ENCODE results near the gene DCAF16.

DCAF16 gene

DNA sequence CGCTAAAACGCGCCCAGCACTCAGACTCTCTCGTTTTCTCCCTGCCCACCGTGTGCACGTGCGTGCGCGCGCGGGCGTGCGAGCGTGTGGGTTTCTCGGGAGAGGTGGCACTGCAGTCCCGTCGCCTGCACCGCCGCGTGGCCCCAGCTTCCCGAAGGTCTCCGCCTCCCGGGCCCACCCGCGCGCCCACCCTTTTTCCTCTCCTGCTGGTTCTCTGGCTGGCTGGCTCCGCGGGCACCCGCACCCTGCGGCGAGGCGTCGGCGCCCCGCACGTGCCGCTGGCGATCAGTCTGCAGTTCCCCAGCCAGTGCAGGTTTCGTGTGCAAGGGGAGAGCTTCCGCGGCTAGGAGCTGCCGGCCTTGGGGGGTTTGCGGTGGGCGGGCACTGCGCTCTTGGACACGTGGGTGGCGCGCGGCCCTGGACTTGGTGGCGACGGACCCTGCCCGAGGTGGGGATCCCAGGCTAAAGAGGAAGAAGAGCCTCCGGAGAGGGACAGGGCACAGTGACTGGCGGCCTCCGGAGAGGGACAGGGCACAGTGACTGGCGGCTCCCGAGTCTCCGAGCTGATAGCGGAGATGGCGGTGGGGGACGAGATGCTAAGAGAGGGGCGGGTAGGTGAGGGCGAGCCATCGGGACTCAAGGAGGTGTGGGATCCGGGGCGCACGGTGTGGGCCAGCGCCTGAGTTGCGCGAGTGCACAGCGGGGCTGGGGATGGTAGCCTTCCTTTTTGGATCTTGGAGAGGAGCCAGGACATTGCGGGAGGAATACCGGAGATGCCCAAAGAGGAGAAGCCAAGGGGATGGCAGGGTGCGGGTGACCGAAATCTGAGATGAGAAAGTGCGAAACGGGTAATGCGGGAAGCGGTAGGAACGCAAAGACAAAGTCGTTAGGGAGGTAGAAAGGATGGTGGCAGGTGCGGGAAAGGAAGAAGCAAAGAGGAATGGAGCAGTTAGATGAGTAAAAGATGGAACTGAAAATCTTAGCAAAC lies 29.0 kb downstream of the DCAF16 start, which contains the start of gene FAM184B:
TSS of gene FAM184B (minus strand) at position 322 of the 988 bp plus-strand sequence. CDS start 322 bp downstream, outside the sequence.
- Histone ChIP-seq H3K36me3 (ENCODE audit: control insufficient read depth, insufficient read depth, low read length) (no peaks in the 10 kb centered on the region), H3K4me3 (replicated peaks; ENCODE audit: low read depth, low read length) (peak within 1 kb of the TSS; percentile 22), H3K27me3 (replicated peaks; ENCODE audit: control insufficient read depth, insufficient read depth, low read length) (no peaks in the 10 kb centered on the region; the same call in none of the 2 replicates)
- TF ChIP-seq, protein P1, sequence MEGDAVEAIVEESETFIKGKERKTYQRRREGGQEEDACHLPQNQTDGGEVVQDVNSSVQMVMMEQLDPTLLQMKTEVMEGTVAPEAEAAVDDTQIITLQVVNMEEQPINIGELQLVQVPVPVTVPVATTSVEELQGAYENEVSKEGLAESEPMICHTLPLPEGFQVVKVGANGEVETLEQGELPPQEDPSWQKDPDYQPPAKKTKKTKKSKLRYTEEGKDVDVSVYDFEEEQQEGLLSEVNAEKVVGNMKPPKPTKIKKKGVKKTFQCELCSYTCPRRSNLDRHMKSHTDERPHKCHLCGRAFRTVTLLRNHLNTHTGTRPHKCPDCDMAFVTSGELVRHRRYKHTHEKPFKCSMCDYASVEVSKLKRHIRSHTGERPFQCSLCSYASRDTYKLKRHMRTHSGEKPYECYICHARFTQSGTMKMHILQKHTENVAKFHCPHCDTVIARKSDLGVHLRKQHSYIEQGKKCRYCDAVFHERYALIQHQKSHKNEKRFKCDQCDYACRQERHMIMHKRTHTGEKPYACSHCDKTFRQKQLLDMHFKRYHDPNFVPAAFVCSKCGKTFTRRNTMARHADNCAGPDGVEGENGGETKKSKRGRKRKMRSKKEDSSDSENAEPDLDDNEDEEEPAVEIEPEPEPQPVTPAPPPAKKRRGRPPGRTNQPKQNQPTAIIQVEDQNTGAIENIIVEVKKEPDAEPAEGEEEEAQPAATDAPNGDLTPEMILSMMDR (IDR thresholded peaks at IDR 0.05; ENCODE audit: insufficient read depth, low read length, poor library complexity, severe bottlenecking), result no peak
- peak; percentile 7 for DNase-seq (ENCODE audit: extremely low read depth, insufficient read length)

DNA sequence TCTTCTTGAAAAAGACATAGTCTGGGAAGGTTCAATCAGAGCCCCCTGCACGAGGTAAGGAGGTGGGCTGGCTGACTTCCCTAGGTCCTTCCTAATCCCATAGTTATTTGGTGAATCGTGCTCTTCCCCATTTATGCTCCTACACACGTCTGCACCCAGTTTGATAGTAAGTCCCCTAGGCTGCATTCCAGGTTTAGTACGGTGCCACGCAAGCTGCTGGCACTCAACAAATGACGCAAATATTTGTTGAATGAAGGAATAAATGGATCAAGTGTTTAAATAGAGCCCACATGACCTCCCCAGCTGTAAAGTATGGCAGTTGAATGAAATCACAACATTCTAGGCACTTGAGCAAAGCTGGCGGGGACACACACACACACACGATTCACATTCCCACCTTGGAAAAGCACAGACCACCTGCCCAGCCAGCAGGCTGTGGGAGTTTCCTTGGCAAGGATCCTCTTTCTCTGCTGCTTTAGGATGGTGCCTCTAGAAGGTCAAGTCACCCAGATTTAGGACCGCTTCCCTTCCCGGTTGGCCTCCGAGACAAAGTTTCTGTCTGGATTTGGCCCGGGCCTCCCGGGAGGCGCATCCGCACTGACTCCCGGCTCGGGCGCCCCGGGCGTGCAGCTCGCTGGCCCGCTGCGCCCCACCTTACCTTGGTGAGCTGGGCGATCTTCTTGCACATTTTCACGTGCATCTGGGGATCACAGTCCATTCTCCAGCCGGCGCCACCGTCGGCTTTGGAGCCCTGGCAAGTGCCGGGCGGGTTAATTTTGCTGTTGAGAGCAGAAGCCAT lies 29.9 kb downstream of the DCAF16 start:
- Histone ChIP-seq H3K4me3 (replicated peaks; ENCODE audit: low read depth, low read length) (no peak overlapping the region), H3K36me3 (ENCODE audit: control insufficient read depth, insufficient read depth, low read length) (no peaks in the 10 kb centered on the region), H3K27me3 (replicated peaks; ENCODE audit: control insufficient read depth, insufficient read depth, low read length) (no peaks in the 10 kb centered on the region; the same call in none of the 2 replicates)
- TF ChIP-seq, protein P1 (IDR thresholded peaks at IDR 0.05; ENCODE audit: insufficient read depth, low read length, poor library complexity, severe bottlenecking), result no peak
- DNase-seq (ENCODE audit: extremely low read depth, insufficient read length), result no peak

DNA sequence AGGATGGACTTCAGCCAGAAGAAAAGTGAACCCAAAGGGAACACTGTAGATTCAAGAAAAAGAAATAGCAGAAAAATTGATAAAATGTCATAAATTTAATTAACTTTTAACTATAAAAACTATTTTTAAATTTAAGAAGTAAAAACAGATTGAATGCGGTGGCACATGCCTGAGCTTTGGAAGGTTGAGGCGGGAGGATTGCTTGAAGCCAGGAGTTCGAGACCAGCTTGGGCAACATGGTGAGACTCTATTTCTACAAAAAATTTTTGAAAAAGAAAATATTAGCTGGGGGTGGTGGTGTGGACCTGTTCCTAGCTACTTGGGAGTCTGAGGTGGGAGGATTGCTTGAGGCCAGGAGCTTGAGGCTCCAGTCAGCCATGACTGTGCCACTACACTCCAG lies 32.1 kb downstream of the DCAF16 start:
- no peak overlapping the region for H3K4me3 ChIP-seq (replicated peaks; ENCODE audit: low read depth, low read length)
- no peaks in the 10 kb centered on the region; the same call in none of the 2 replicates for H3K27me3 ChIP-seq (replicated peaks; ENCODE audit: control insufficient read depth, insufficient read depth, low read length)
- H3K36me3 ChIP-seq (ENCODE audit: control insufficient read depth, insufficient read depth, low read length), result no peaks in the 10 kb centered on the region
- no peak for DNase-seq (ENCODE audit: extremely low read depth, insufficient read length)
- TF ChIP-seq, protein P1 (IDR thresholded peaks at IDR 0.05; ENCODE audit: insufficient read depth, low read length, poor library complexity, severe bottlenecking), result no peak

DNA sequence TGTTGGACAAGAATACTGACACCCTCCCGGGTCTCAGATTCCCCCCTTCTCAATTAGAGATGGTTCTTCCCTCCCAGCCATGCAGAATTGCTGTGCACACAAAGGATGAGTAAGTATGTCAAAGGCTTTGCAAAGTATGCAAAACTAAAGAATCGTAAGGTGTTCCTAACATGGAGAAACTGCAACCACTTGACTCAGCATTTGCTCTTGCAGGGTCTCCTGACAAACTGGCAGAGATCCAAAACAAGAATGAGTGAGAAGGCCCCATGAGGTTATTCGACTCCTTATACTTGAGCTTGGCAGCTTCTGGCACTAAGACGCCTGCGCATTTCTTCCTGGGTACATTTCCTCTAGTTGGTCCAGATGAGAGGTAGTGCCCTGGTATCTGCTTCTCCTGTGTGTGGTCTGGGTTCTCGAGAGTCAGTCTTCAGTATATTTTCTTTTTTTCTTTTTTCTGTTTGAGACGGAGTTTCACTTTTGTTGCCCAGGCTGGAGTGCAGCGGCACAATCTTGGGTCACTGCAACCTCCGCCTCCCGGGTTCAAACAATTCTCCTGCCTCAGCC lies 37.3 kb downstream of the DCAF16 start:
- TF ChIP-seq, protein P1 (IDR thresholded peaks at IDR 0.05; ENCODE audit: insufficient read depth, low read length, poor library complexity, severe bottlenecking), result no peak
- Histone ChIP-seq H3K27me3 (replicated peaks; ENCODE audit: control insufficient read depth, insufficient read depth, low read length) (no peaks in the 10 kb centered on the region), H3K36me3 (ENCODE audit: control insufficient read depth, insufficient read depth, low read length) (no peaks in the 10 kb centered on the region), H3K4me3 (replicated peaks; ENCODE audit: low read depth, low read length) (no peak overlapping the region)
- DNase-seq (ENCODE audit: extremely low read depth, insufficient read length), result no peak

DNA sequence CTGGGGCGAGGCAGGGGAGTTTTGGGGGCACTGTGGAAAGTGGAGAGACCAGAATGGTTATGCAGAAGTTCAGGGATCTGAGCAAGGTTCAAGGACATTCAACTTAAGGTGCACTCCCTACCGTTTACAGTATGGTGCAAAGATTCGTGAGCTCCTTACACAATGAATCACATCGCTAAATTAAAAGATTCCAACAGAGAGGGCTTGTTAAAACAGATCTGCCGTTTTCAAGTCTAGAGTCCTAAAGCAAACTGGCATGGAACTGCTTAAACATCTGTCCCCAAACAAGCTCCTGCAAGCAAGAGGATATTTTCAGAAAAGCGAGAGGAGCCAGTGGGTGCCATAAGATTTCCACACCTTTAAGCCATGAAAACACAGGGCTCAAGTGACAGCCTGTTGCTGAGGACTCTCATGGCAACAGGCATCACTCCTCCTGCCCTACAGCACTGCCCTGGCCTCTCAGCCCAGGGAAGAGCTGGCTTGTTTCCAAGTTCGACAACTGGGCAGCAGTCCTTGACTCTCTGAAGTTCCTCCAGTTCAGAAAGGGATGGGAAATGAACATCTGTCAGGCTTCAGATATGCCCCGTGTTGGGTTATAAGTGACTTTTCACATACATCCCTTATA lies 39.2 kb downstream of the DCAF16 start:
- no peaks in the 10 kb centered on the region for H3K27me3 ChIP-seq (replicated peaks; ENCODE audit: control insufficient read depth, insufficient read depth, low read length)
- no peak for DNase-seq (ENCODE audit: extremely low read depth, insufficient read length)
- H3K36me3 ChIP-seq (ENCODE audit: control insufficient read depth, insufficient read depth, low read length), result no peaks in the 10 kb centered on the region
- TF ChIP-seq, protein P1 (IDR thresholded peaks at IDR 0.05; ENCODE audit: insufficient read depth, low read length, poor library complexity, severe bottlenecking), result no peak
- no peak overlapping the region for H3K4me3 ChIP-seq (replicated peaks; ENCODE audit: low read depth, low read length)
